ENCODE measurements around the gene RPL3. TPM values are rescaled to one million over a fixed set of nuclear protein-coding genes. Genes with fewer than 3 reads are reported as not detected.
"Not testable (repeated sequence)": the region's sequence is repeated elsewhere in the genome, so short reads cannot be mapped to it uniquely, and the experiment has no call there.

RPL3 gene
- total RNA-seq, 4 donors from 2014 or later = 1,543 to 2,117 (median 1,973) TPM

- no peak for DNase-seq (ENCODE audit: low spot score)
- no peak for ATAC-seq (ENCODE audit: low FRiP score)
- no peak for TF ChIP-seq CTCF (IDR thresholded peaks at IDR 0.05)
Observed at GRCh38 chr22:39359659-39360195, 40.3 kb upstream of the RPL3 start.

- DNase-seq (ENCODE audit: low spot score); ATAC-seq (ENCODE audit: low FRiP score): not testable (repeated sequence)
Observed at GRCh38 chr22:39358197-39358596, 38.8 kb upstream of the RPL3 start.

GRCh38 chr22:39357110-39358108 is 38.0 kb upstream of the RPL3 start:
- DNase-seq (ENCODE audit: low spot score); ATAC-seq (ENCODE audit: low FRiP score): not testable (repeated sequence)

GRCh38 chr22:39356464-39356863 is 37.0 kb upstream of the RPL3 start:
- no peak for DNase-seq (ENCODE audit: low spot score)
- TF ChIP-seq CTCF (IDR thresholded peaks at IDR 0.05) = no peak
- ATAC-seq (ENCODE audit: low FRiP score) = no peak

- ATAC-seq (ENCODE audit: low FRiP score); DNase-seq (ENCODE audit: low spot score): not testable (repeated sequence)
Observed at GRCh38 chr22:39355805-39356204, 36.4 kb upstream of the RPL3 start.

- DNase-seq (ENCODE audit: low spot score) (no peak), ATAC-seq (ENCODE audit: low FRiP score) (no peak)
- no peak for TF ChIP-seq CTCF (IDR thresholded peaks at IDR 0.05)
Observed at GRCh38 chr22:39355080-39355479, 35.7 kb upstream of the RPL3 start.

- no peak for DNase-seq (ENCODE audit: low spot score)
Observed at GRCh38 chr22:39353346-39353745, 33.9 kb upstream of the RPL3 start.

More at GRCh38 chr22:39353346-39353745, 33.9 kb upstream of the RPL3 start:
- no peak for ATAC-seq (ENCODE audit: low FRiP score)
- TF ChIP-seq CTCF (IDR thresholded peaks at IDR 0.05) = no peak
